NT2/D1 (cell line): Measurements from ENCODE around the gene RHOC.

Experiments used
- SUZ12 ChIP-seq: IDR thresholded peaks from 2 replicates; pipeline ENCODE4 v1.6.1; 2011; ENCODE audit not compliant: insufficient read length, insufficient read depth; ENCODE audit errors: extremely low read depth
- ZNF274 ChIP-seq: IDR thresholded peaks from 2 replicates; pipeline ENCODE4 v1.6.1; 2011; ENCODE audit warnings: mild to moderate bottlenecking, low read depth, low read length

DNA sequence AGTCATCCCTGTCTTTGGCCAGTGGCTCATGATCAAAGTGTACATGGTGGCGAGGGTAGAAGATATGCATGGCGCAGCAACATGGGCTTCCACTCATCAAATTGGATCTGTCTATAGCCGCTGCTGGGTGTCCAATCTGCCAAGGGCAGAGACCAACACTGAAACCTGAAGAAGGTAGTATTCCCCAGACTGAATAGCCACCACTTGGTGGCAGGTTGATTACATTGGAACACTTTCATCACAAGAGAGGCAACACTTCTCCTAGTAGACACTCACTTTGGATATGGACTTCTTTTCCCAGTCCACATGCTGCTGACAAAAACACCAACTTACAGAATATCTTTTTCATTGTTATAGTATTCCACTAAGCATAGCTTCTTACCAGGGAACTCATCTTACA lies 30.6 kb upstream of the RHOC start:
- no peak for TF ChIP-seq SUZ12
- TF ChIP-seq ZNF274, result no peak
